Small intestine (tissue), 7 donors: Measurements from ENCODE around the gene IMMP1L. TPM values are rescaled to one million over a fixed set of nuclear protein-coding genes. Genes with fewer than 3 reads are reported as not detected.

Source experiments
- DNase-seq, 2 donors: peaks; one replicate each; pipeline versions ENCODE4 v3.0.0 to v3.0.0-alpha.2; 2013
- FAIRE-seq: peaks from 2 replicates; lab custom pipeline; 2012; peaks lifted over from hg19 to GRCh38; lab: Jason Lieb, UNC
- H3K27ac ChIP-seq, 3 donors: one replicate each; pipeline ENCODE4 v1.5.1; 2013; ENCODE audit warnings: low read length in 2 of 3, mild to moderate bottlenecking in 2 of 3, control low read depth in 1 of 3, inconsistent platforms in 1 of 3, low read depth in 1 of 3, moderate library complexity in 1 of 3
- H3K27me3 ChIP-seq, 3 donors: one replicate each; pipeline ENCODE4 v1.6.1; 2013; ENCODE audit warnings: low read length in 3 of 3, inconsistent platforms in 1 of 3; ENCODE audit not compliant: control insufficient read depth in 3 of 3, insufficient read depth in 3 of 3
- H3K36me3 ChIP-seq, 3 donors: one replicate each; pipeline ENCODE4 v1.6.1; 2013; ENCODE audit warnings: low read length in 3 of 3, inconsistent platforms in 1 of 3, low read depth in 1 of 3, mild to moderate bottlenecking in 1 of 3, moderate library complexity in 1 of 3; ENCODE audit not compliant: control insufficient read depth in 3 of 3, insufficient read depth in 2 of 3
- H3K4me1 ChIP-seq, 3 donors: one replicate each; pipeline ENCODE4 v1.6.1; 2013; ENCODE audit warnings: low read length in 2 of 3, inconsistent platforms in 1 of 3, low read depth in 1 of 3, mild to moderate bottlenecking in 1 of 3, moderate library complexity in 1 of 3; ENCODE audit not compliant: control insufficient read depth in 3 of 3, insufficient read depth in 2 of 3
- H3K4me3 ChIP-seq, 3 donors: one replicate each; pipeline ENCODE4 v1.5.1; 2013; ENCODE audit warnings: low read length in 3 of 3, control low read depth in 1 of 3, inconsistent platforms in 1 of 3, low read depth in 1 of 3, mild to moderate bottlenecking in 1 of 3, moderate library complexity in 1 of 3
- H3K9me3 ChIP-seq, 2 donors: one replicate each; pipeline ENCODE4 v1.6.1; 2013; ENCODE audit warnings: low read depth in 1 of 2, low read length in 1 of 2; ENCODE audit not compliant: control insufficient read depth in 2 of 2, insufficient read depth in 1 of 2
- WGBS, 3 donors: extraction: QIAGEN DNeasy Blood & Tissue Kit; methylation state at CpG; one replicate each; pipeline ENCODE4 v1.1.7; 2013; 5-methylcytosine and 5-hydroxymethylcytosine counted together
- polyA plus RNA-seq, 4 donors: library from polyadenylated mRNA; stranded (reverse) in 3 of 4; unstranded in 1 of 4; fragments of 200-250 nt in 3 of 4; fragments of 120-200 nt in 1 of 4; gene quantifications; one replicate each; pipeline versions ENCODE4 v1.2.1 to v1.2.3, GENCODE V29; 2013
- donor health status: healthy with polysubstance abuse.
- donor health status: control.
- donor health status: control.
- donor health status: Bipolar disorder and iron deficiency.
- donor health status: healthy.

IMMP1L gene
- polyA plus RNA-seq, 4 donors: 13.2 to 28.2 (median 18.9) TPM

GRCh38 chr11:31433851-31434250, 75.6 kb downstream of the IMMP1L start:
- H3K4me1 ChIP-seq: no peaks in the 10 kb centered on the region
- WGBS, 3 donors: 94 to 100% (median 97%) methylated on average over 1 of the region's 1 CpG
- no peaks in the 10 kb centered on the region for H3K27me3 ChIP-seq
- DNase-seq (no peak), FAIRE-seq (no peak)
- no peaks in the 10 kb centered on the region for H3K9me3 ChIP-seq
- no peak overlapping the region for H3K27ac ChIP-seq
- no peak overlapping the region for H3K4me3 ChIP-seq
- H3K36me3 ChIP-seq: peaks cover 0 to 8% (median 0%) of the 10 kb centered on the region in 3 donors

- Histone ChIP-seq H3K27me3 (no peaks in the 10 kb centered on the region), H3K36me3 (no peaks in the 10 kb centered on the region), H3K27ac (no peak overlapping the region), H3K9me3 (no peaks in the 10 kb centered on the region), H3K4me3 (no peak overlapping the region), H3K4me1 (no peaks in the 10 kb centered on the region)
- DNase-seq: no peak
- no peak for FAIRE-seq
These were observed 84.8 kb downstream of the IMMP1L start for GRCh38 chr11:31424652-31425051.

DNA sequence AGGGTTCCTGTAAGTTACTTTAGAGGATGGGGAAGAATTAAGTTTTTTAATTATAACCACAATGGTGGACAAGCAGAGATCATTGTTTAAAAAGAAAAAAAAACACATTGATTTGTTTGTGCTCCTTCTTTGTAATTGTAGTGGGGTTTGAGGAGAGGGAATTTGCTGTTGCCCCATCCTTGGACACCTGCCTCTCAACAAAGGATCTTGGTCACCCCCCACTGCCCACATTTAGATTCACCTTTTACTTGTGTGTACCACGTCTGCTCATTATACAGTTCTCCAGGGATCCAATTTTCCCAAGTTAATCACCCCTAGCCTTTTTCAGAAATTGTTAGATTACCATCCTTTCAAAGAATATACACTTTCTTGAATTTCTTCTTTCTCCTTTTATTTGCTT, 86.7 kb downstream of the IMMP1L start:
- WGBS, 3 donors: 93 to 98% (median 95%) methylated on average over 1 of the region's 1 CpG
- Histone ChIP-seq H3K36me3 (no peaks in the 10 kb centered on the region), H3K4me3 (no peak overlapping the region)

GRCh38 chr11:31421820-31422219, 87.6 kb downstream of the IMMP1L start:
- DNase-seq (no peak), FAIRE-seq (no peak)
- no peaks in the 10 kb centered on the region for H3K9me3 ChIP-seq
- 66 to 73% (median 67%) methylated on average over 2 of the region's 2 CpGs for WGBS, 3 donors
- H3K4me1 ChIP-seq: no peaks in the 10 kb centered on the region
- no peak overlapping the region for H3K4me3 ChIP-seq
- no peaks in the 10 kb centered on the region for H3K36me3 ChIP-seq
- no peaks in the 10 kb centered on the region for H3K27me3 ChIP-seq
- H3K27ac ChIP-seq: no peak overlapping the region

More for the DNA sequence above, 86.7 kb downstream of the IMMP1L start:
- DNase-seq: no peak
- Histone ChIP-seq H3K27ac (no peak overlapping the region), H3K27me3 (no peaks in the 10 kb centered on the region), H3K9me3 (no peaks in the 10 kb centered on the region), H3K4me1 (no peaks in the 10 kb centered on the region)
- FAIRE-seq: no peak

GRCh38 chr11:31419669-31420068, 89.8 kb downstream of the IMMP1L start:
- WGBS, 3 donors: 86 to 100% (median 93%) methylated on average over 1 of the region's 1 CpG
- H3K36me3 ChIP-seq: peaks cover 0 to 2% (median 0%) of the 10 kb centered on the region in 3 donors
- no peak for FAIRE-seq

GRCh38 chr11:31419138-31419537, 90.3 kb downstream of the IMMP1L start:
- H3K9me3 ChIP-seq: no peaks in the 10 kb centered on the region
- H3K27me3 ChIP-seq: no peaks in the 10 kb centered on the region
- no peak for FAIRE-seq
- no peak overlapping the region for H3K27ac ChIP-seq
- peaks cover 0 to 2% (median 0%) of the 10 kb centered on the region in 3 donors for H3K36me3 ChIP-seq
- no peaks in the 10 kb centered on the region for H3K4me1 ChIP-seq
- DNase-seq: no peak
- H3K4me3 ChIP-seq: no peak overlapping the region
- 89 to 94% (median 91%) methylated on average over 3 of the region's 3 CpGs for WGBS, 3 donors

More at GRCh38 chr11:31419669-31420068, 89.8 kb downstream of the IMMP1L start:
- Histone ChIP-seq H3K27ac (no peak overlapping the region), H3K4me1 (no peaks in the 10 kb centered on the region), H3K4me3 (no peak overlapping the region), H3K9me3 (no peaks in the 10 kb centered on the region), H3K27me3 (no peaks in the 10 kb centered on the region)
- no peak for DNase-seq

- 94 to 97% (median 96%) methylated on average over 2 of the region's 2 CpGs for WGBS, 3 donors
- Histone ChIP-seq H3K9me3 (no peaks in the 10 kb centered on the region), H3K4me1 (no peaks in the 10 kb centered on the region), H3K27me3 (no peaks in the 10 kb centered on the region), H3K36me3 (peaks cover 0 to 2% (median 0%) of the 10 kb centered on the region in 3 donors), H3K27ac (no peak overlapping the region), H3K4me3 (no peak overlapping the region)
- DNase-seq (no peak), FAIRE-seq (no peak)
These were observed 91.6 kb downstream of the IMMP1L start for GRCh38 chr11:31417816-31418215.

GRCh38 chr11:31417357-31417756, 92.1 kb downstream of the IMMP1L start:
- no peaks in the 10 kb centered on the region for H3K9me3 ChIP-seq
- H3K36me3 ChIP-seq: peaks cover 0 to 2% (median 0%) of the 10 kb centered on the region in 3 donors
- H3K4me3 ChIP-seq: no peak overlapping the region
- no peak for DNase-seq
- 86 to 95% (median 92%) methylated on average over 1 of the region's 1 CpG for WGBS, 3 donors
- no peak for FAIRE-seq
- H3K27ac ChIP-seq: no peak overlapping the region
- H3K27me3 ChIP-seq: no peaks in the 10 kb centered on the region
- H3K4me1 ChIP-seq: no peaks in the 10 kb centered on the region

- DNase-seq (no peak), FAIRE-seq (no peak)
- Histone ChIP-seq H3K27ac (no peak overlapping the region), H3K36me3 (peaks cover 0 to 2% (median 0%) of the 10 kb centered on the region in 3 donors), H3K27me3 (no peaks in the 10 kb centered on the region), H3K4me1 (no peaks in the 10 kb centered on the region), H3K9me3 (no peaks in the 10 kb centered on the region), H3K4me3 (no peak overlapping the region)
- WGBS, 3 donors: 85 to 93% (median 90%) methylated on average over 4 of the region's 4 CpGs
These were observed 94.0 kb downstream of the IMMP1L start for GRCh38 chr11:31415435-31415834.
